Ammon's horn (tissue), 1 donor: ENCODE data around the gene SIK3.
"Not testable (repeated sequence)": the region's sequence is repeated elsewhere in the genome, so short reads cannot be mapped to it uniquely, and the experiment has no call there.

Source experiments
- DNase-seq: peaks from one replicate; pipeline ENCODE4 v3.0.0-alpha.2; 2016; ENCODE audit warnings: low spot score

The SIK3 gene

GRCh38 chr11:117045956-117046355 lies 52.3 kb downstream of the SIK3 start:
- DNase-seq: peak; percentile 92

- no peak for DNase-seq
These were observed 53.0 kb downstream of the SIK3 start for GRCh38 chr11:117045196-117045595.

GRCh38 chr11:117044287-117045035 lies 53.8 kb downstream of the SIK3 start:
- no peak for DNase-seq

GRCh38 chr11:117042689-117043088 lies 55.5 kb downstream of the SIK3 start:
- no peak for DNase-seq

GRCh38 chr11:117039900-117040299 lies 58.3 kb downstream of the SIK3 start:
- DNase-seq: no peak

DNA sequence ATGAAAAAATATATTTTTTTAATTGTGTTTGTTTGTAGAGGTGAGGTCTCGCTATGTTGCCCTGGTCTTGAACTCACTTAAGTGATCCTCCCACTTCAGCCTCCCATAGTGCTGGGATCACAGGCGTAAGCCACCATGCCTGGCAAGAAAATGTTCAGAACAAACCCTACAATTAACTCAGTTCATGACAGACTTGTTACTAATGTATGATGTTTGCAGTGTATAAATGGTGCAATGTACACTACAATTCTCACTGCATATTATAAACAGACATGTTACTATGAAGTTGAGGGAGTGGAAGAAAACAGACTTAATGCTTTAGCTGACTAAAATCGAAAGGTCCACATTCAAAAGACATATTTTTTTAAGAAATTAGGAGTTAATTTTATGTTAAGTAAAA lies 59.0 kb downstream of the SIK3 start:
- DNase-seq: no peak

DNA sequence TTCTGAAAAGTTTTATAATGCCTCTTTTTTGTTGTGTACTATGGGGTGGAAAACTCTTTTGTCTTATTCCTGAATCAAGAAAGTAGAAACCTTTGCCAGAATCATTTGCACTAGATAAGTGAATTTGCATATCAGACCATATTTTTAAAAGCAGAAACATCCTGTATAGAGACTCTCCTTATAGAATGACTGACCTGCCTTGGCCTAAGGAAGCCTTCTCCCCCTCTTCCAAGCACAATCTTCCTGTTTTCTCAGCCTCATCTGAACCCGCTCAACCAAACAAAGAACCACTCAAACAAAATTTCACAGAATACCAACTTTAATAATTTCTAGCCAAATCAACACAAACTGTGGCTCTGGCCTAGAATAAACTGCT lies 60.3 kb downstream of the SIK3 start:
- DNase-seq: no peak

DNA sequence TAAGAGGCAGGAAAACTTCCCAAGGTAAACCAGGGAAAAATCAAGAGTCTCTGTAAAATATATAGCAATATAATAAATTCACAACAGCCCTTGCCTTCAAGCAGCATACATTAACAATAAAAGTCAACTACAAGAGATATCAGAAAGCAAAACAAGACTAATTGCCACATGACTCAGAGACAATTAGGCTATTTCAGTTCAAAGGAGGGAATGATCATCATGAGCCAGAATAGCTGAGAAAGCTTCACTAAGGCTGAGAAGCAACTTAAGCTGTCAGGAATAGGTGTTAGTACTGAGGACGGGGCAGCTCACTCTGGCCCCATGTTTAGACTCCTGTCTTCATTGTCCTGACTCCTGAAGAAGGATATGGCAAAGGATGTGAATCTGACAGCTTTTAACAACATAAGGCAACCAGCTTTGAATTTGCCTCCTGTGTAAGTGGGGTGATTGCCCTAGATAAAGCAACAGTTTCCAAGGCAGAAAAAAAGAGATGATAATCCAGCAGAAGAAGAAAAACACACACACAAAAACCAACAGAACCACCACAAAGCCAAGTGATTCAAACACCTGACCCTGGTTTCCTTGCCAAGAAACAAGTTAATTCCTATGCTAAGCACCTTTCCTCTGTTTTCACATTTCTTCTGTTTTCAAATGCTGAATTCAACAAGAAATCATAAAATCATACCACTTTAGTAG lies 60.8 kb downstream of the SIK3 start:
- DNase-seq: peak; percentile 54

- no peak for DNase-seq
These were observed 63.3 kb downstream of the SIK3 start for GRCh38 chr11:117034901-117035300.

DNA sequence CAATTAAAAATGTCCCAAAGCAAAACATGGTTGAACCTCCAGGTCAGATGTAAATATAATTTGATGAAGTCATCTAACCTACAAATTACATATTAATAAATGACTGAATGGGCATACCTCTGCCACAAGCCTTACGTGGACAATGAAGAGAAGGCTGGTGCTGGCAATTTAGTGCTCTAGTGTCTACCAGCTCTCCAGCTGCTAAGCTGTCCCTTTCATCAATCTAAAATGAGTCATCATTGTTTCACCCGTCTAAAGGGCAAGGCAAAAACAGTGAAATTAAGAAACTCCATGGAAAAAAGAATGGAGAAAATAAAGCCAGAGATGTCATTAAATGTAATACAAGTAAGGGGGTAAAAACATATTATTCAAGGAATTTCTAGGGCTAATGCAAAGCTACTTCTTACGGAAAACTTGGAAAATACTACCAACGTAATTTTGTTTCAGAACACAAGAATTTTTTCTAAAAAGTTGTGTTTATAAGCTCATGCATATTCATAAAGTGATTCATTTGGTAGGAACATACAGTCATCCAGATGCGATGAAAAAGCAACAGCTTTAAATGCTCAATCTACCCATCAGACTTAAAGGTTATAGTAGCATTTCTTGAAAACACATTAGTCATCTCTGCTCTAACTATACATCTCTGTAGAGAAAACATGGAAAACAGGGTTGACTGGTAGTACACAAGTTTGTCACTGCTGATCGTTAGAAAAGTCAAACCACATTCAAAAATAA lies 71.5 kb downstream of the SIK3 start:
- DNase-seq: no peak

DNA sequence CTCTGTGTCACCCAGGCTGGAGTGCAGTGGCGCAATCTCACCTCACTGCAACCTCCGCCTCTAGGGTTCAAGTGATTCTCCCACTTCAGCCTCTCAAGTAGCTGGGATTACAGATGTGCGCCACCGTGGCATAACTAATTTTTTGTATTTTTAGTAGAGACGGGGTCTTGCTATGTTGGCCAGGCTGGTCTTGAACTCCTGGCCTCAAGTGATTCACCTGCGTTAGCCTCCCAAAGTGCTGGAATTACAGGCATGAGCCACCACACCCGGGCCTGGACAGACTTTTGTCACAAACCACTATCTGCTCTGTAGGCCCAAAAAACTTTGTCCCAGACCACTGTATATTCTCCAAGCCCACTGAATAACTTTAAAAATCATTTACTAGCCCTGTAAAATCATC lies 74.5 kb downstream of the SIK3 start:
- DNase-seq: not testable (repeated sequence)

GRCh38 chr11:117023178-117023577 lies 75.0 kb downstream of the SIK3 start:
- DNase-seq: no peak

DNA sequence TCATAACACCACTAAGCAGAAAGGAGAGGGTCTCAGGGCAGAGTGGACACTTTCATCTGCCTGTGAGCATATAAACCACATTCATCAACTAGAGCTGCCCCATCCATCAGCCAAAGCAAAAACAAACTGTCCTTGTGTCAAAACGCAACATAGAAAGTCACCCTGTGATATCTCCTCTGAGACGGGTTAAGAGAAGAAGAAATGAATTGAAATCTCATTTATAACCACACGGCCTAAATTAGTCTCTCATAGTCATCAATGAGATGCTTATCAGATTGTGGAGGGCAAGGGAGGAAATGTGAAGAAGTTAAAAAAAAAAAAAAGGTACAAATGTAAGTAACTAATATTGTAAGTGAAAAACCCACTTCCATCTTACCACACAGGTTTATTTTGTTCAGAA lies 75.7 kb downstream of the SIK3 start:
- DNase-seq: peak; percentile 50

DNA sequence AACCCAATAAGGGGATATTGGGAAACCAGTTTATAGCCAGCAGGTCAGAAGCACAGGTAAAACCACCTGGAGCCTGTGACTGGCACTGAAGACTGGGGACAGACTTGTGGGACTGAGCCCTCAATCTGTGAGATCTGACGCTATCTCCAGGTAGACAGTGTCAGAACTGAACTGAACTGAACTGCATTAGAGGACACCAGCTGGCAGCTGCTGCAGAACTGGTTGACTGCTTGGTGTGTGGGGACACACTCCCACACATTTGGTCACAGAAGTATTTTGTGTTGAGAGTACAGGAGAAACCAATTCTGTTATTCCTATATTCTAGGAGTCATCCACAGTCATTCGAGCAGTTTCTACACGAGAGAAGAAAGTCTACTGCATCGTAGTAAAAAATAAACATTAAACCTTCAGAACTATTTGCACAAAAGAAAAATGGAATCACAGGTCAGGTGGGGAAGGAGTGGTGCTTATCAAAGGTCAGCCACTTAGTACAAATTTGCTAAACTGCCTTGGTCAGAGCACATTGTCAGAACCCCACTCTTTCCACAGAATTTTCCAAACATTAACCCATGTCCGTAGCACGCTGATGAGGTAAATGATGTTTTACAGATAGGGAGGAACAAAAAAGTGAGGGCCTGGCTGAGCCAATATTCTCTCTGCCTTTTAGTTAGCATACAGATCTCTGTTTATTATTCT lies 77.2 kb downstream of the SIK3 start:
- DNase-seq: no peak

GRCh38 chr11:117020287-117020686 lies 77.9 kb downstream of the SIK3 start:
- no peak for DNase-seq

DNA sequence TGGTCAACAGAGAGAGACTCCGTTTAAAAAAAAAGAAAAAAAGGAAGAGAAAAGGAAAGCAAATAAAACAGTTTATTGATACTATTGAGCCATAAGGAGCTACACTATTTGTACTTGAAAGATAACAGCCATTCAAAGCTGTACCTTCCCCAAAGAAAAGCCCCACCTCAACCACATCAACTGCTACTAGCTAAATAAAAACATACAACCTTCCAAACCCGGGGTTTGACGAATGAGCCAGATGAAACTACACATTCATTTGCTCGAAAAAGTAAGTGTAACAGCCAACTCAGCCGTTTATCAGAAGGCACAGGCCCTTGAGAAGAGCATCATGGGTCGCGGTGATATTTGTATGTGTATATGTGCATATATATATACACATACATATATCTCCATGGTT lies 78.4 kb downstream of the SIK3 start:
- no peak for DNase-seq

DNA sequence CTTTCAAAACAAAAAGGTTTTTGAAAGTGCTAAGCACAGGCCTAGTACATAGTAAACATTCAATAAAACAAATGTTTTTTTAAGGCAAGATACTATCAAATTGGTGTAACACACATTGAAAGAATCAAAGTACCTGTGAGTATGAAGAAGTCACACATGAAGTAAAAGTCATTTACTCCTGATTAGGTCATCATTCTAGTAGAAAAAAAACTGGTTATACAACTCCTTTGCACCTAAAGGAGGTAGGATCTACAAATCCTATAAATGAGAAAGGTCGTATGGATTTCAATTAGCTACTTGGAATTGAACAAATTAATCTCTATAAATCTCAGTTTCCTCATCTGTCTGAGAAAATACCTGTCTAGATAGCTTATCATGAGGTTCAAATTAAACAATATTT lies 80.8 kb downstream of the SIK3 start:
- DNase-seq: no peak

- no peak for DNase-seq
These were observed 81.5 kb downstream of the SIK3 start for GRCh38 chr11:117016747-117017146.

DNA sequence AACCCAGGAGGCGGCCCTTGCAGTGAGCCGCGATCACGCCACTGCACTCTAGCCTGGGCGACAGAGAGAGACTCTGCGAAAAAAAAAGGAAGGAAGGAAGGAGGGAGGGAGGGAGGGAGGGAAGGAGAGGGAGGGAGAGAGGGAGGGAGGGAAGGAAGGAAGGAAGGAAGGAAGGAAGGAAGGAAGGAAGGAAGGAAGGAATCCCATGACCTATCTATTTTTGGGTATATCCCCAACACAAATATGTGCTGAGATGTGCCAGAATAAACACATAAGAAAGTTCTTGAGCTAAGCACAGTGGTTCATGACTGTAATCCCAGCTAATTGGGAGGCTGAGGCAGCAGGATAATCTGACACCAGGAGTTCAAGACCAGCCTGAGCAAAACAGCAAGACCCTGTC lies 82.0 kb downstream of the SIK3 start:
- no peak for DNase-seq

- no peak for DNase-seq
These were observed 86.7 kb downstream of the SIK3 start for GRCh38 chr11:117011541-117011898.

GRCh38 chr11:117010808-117011540 lies 87.3 kb downstream of the SIK3 start:
- DNase-seq: no peak
